ENCODE results near the gene IER3. TPM values are rescaled to one million over a fixed set of nuclear protein-coding genes. Genes with fewer than 3 reads are reported as not detected.
A peak's percentile ranks its signal among the peaks of the same experiment; 100 is the strongest.

The IER3 gene
- total and polyA plus RNA-seq, 9 of the 15 experiments (the other 6 are each of a cell fraction or from before 2014, with no cell fraction given): 1.5 to 30.0 (median 11.5) TPM

DNA sequence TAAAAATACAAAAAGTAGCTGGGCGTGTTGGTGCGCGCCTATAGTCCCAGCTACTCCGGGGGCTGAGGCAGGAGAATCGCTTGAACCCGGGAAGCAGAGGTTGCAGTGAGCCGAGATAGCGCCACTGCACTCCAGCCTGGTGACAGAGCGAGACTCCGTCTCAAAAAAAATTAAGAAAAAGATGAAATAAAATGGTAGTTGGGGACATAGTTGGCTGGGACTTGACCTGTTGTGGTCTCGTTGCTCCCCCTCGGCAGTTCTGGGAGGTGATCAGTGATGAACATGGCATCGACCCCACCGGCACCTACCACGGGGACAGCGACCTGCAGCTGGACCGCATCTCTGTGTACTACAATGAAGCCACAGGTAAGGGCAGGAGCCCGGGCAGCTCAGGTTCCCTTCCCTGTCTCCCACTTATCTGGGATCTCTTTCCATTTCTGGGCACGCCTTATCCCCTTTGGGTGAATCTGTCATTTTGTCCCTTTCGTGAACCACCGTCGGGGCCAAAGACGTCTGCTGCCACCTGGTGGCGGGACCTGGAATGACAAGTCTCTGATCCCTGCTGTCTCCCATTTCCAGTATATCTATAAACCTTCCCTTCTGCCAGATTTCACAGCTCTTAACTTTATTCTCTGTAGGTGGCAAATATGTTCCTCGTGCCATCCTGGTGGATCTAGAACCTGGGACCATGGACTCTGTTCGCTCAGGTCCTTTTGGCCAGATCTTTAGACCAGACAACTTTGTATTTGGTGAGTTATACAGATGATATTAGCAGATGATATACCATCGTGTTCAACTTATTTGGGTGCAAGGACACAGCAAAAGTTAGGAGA, 21.9 kb downstream of the IER3 start:
- H3K4me3 ChIP-seq: peak overlapping the region; percentile 89
- no peaks in the 10 kb centered on the region for H3K27me3 ChIP-seq (ENCODE audit: control insufficient read depth in 2 of 2, insufficient read depth in 2 of 2, low read length in 2 of 2)
- BruUV-seq (replicated peaks): no TSS peak
- CTCF ChIA-PET (ENCODE audit: low intra/inter-chr PET ratio): interaction anchor here (0.8 to 5.0 kb wide), 7 partner anchors 9 to 239 kb away, joined by 3 to 92 read pairs (median 9); partner anchors contain the start of gene DHX16
- POLR2A ChIA-PET: interaction anchor here (0.6 to 27.1 kb wide), 20 partner anchors 7 to 387 kb away, joined by 3 to 524 read pairs (median 4); partner anchors contain the start of genes GTF2H4 and NRM
- ATAC-seq (no peak), FAIRE-seq (peak; percentile 82), DNase-seq (ENCODE audit: extremely low read depth in 1 of 4, low spot score in 3 of 4) (peak; percentile 68 to 92 (median 76))
- no peak overlapping the region for H2AFZ ChIP-seq (ENCODE audit: low read depth, low read length)
- H4K20me1 ChIP-seq (replicated peaks; ENCODE audit: control insufficient read depth, insufficient read depth, low read length): peaks cover 44% of the 10 kb centered on the region
- in situ Hi-C loops (cut with MboI) (loop anchor here (5.0 to 10.0 kb wide), 2 partner anchors 48 to 240 kb away; partner anchors contain the start of gene DHX16), intact Hi-C loops (cut with micrococcal nuclease) (loop anchor here (1.0 kb wide), 1 partner anchor 43 kb away; no protein-coding TSS in a partner anchor)
- peak overlapping the region; percentile 91 for H3K27ac ChIP-seq (ENCODE audit: extremely low read depth, low read depth, low read length)
- 4% methylated on average over 27 of the region's 27 CpGs for WGBS (ENCODE audit: insufficient coverage, low coverage, missing lambda C conversion rate)
- peak overlapping the region; percentile 98 for H3K4me2 ChIP-seq (ENCODE audit: insufficient read depth, low read length)
- H3K9me1 ChIP-seq (ENCODE audit: control insufficient read depth, insufficient read depth, low read length): peaks cover 4% of the 10 kb centered on the region
- peaks cover 81% of the 10 kb centered on the region for H3K79me2 ChIP-seq (ENCODE audit: control insufficient read depth, insufficient read depth, low read length)
- peaks cover 19 to 21% of the 10 kb centered on the region in 2 experiments for H3K4me1 ChIP-seq (replicated peaks in 1 of 2; ENCODE audit: control insufficient read depth in 2 of 2, insufficient read depth in 2 of 2, low read length in 2 of 2)
- H3K9me3 ChIP-seq (replicated peaks; ENCODE audit: control insufficient read depth, insufficient read depth, low read depth, low read length): no peaks in the 10 kb centered on the region
- H3K9ac ChIP-seq (ENCODE audit: insufficient read depth in 1 of 2, low read depth in 2 of 2, low read length in 2 of 2): peak overlapping the region; percentile 96
- H3K36me3 ChIP-seq (ENCODE audit: control insufficient read depth, insufficient read depth, low read length): peaks cover 57% of the 10 kb centered on the region
- TF ChIP-seq THRAP3 (IDR thresholded peaks at IDR 0.05; ENCODE audit: borderline replicate concordance) (peak; percentile 87; the same call in 1 of the 2 replicates), KDM4B (IDR thresholded peaks at IDR 0.05; ENCODE audit: borderline replicate concordance in 2 of 2, low read depth in 1 of 2) (no peak), ZNF408 (CRISPR knock-in tag; IDR thresholded peaks at IDR 0.05; ENCODE audit: low read depth) (no peak), NR2C1 (IDR thresholded peaks at IDR 0.05) (peak; percentile 46; the same call in 1 of the 2 replicates), NR2C1 (tag; IDR thresholded peaks at IDR 0.05) (no peak), MAZ (CRISPR knock-in tag; conservative IDR thresholded peaks at IDR 0.05 in 1 of 2, IDR thresholded peaks at IDR 0.05 in 1 of 2) (peak; percentile 40 to 53; a peak in 2 of 4 replicates), RERE (CRISPR knock-in tag; IDR thresholded peaks at IDR 0.05; ENCODE audit: borderline replicate concordance) (no peak), SMC3 (conservative IDR thresholded peaks at IDR 0.05; ENCODE audit: insufficient read depth, low read depth, low read length) (peak; percentile 86), PATZ1 (CRISPR knock-in tag; IDR thresholded peaks at IDR 0.05; ENCODE audit: borderline replicate concordance) (no peak), PYGO2 (tag; IDR thresholded peaks at IDR 0.05) (no peak)
- TF ChIP-seq, protein P1, sequence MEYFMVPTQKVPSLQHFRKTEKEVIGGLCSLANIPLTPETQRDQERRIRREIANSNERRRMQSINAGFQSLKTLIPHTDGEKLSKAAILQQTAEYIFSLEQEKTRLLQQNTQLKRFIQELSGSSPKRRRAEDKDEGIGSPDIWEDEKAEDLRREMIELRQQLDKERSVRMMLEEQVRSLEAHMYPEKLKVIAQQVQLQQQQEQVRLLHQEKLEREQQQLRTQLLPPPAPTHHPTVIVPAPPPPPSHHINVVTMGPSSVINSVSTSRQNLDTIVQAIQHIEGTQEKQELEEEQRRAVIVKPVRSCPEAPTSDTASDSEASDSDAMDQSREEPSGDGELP (CRISPR knock-in tag; IDR thresholded peaks at IDR 0.05; ENCODE audit: borderline replicate concordance): peak; percentile 73
